ENCODE results near the gene FBXW4. TPM values are rescaled to one million over a fixed set of nuclear protein-coding genes. Genes with fewer than 3 reads are reported as not detected.

FBXW4 gene
- total RNA-seq, 4 donors from 2014 or later = 45.1 to 94.7 (median 64.3) TPM

- no peak for DNase-seq
- Histone ChIP-seq H3K9me3 (no peaks in the 10 kb centered on the region), H3K27ac (no peak overlapping the region), H3K4me1 (peaks cover 0 to 9% of the 10 kb centered on the region in 2 donors), H3K27me3 (no peaks in the 10 kb centered on the region), H3K36me3 (no peaks in the 10 kb centered on the region), H3K4me3 (no peak overlapping the region)
- intact Hi-C loops (cut with DNase I; ENCODE audit: low total_unique reads) = no loop called here
- TF ChIP-seq POLR2A (IDR thresholded peaks at IDR 0.05) = no peak
- TF ChIP-seq CTCF (IDR thresholded peaks at IDR 0.05) = no peak
These were observed 3.9 kb downstream of the FBXW4 start for GRCh38 chr10:101691081-101691480.

- no peaks in the 10 kb centered on the region for H3K27me3 ChIP-seq
- H3K36me3 ChIP-seq = no peaks in the 10 kb centered on the region
- peaks cover 0 to 9% of the 10 kb centered on the region in 2 donors for H3K4me1 ChIP-seq
- intact Hi-C loops (cut with DNase I; ENCODE audit: low total_unique reads) = no loop called here
- no peak overlapping the region for H3K27ac ChIP-seq
- H3K4me3 ChIP-seq = no peak overlapping the region
- no peaks in the 10 kb centered on the region for H3K9me3 ChIP-seq
- TF ChIP-seq POLR2A (IDR thresholded peaks at IDR 0.05) (no peak), CTCF (IDR thresholded peaks at IDR 0.05) (no peak)
- DNase-seq = no peak
These were observed 4.5 kb downstream of the FBXW4 start for GRCh38 chr10:101690461-101690860.

- intact Hi-C loops (cut with DNase I; ENCODE audit: low total_unique reads) = no loop called here
- H3K36me3 ChIP-seq = no peaks in the 10 kb centered on the region
- TF ChIP-seq POLR2A (IDR thresholded peaks at IDR 0.05) = no peak
- DNase-seq = no peak
- no peaks in the 10 kb centered on the region for H3K9me3 ChIP-seq
- H3K4me3 ChIP-seq = no peak overlapping the region
- no peaks in the 10 kb centered on the region for H3K4me1 ChIP-seq
- H3K27me3 ChIP-seq = no peaks in the 10 kb centered on the region
- no peak overlapping the region for H3K27ac ChIP-seq
These were observed 7.8 kb downstream of the FBXW4 start for GRCh38 chr10:101687071-101687658.

GRCh38 chr10:101686133-101686925, 8.6 kb downstream of the FBXW4 start:
- TF ChIP-seq CTCF (IDR thresholded peaks at IDR 0.05) (no peak), POLR2A (IDR thresholded peaks at IDR 0.05) (no peak)
- no peak overlapping the region for H3K4me3 ChIP-seq
- no peaks in the 10 kb centered on the region for H3K4me1 ChIP-seq
- no peaks in the 10 kb centered on the region for H3K27me3 ChIP-seq
- no peak for DNase-seq
- intact Hi-C loops (cut with DNase I; ENCODE audit: low total_unique reads) = no loop called here
- H3K36me3 ChIP-seq = no peaks in the 10 kb centered on the region
- no peaks in the 10 kb centered on the region for H3K9me3 ChIP-seq
- H3K27ac ChIP-seq = no peak overlapping the region

GRCh38 chr10:101684782-101685181, 10.2 kb downstream of the FBXW4 start:
- Histone ChIP-seq H3K4me1 (peaks cover 0 to 9% of the 10 kb centered on the region in 2 donors), H3K27ac (no peak overlapping the region), H3K9me3 (no peaks in the 10 kb centered on the region), H3K27me3 (no peaks in the 10 kb centered on the region), H3K36me3 (no peaks in the 10 kb centered on the region), H3K4me3 (no peak overlapping the region)
- intact Hi-C loops (cut with DNase I; ENCODE audit: low total_unique reads) = no loop called here
- no peak for DNase-seq
- no peak for TF ChIP-seq POLR2A (IDR thresholded peaks at IDR 0.05)
- TF ChIP-seq CTCF (IDR thresholded peaks at IDR 0.05) = no peak

All from uterus (tissue), 4 donors.